Measurements from ENCODE around the gene EMP1.

- no peak for TF ChIP-seq REST (IDR thresholded peaks at IDR 0.05; ENCODE audit: insufficient read depth in 1 of 2, low read depth in 2 of 2, low read length in 1 of 2)
- TF ChIP-seq, protein P1, sequence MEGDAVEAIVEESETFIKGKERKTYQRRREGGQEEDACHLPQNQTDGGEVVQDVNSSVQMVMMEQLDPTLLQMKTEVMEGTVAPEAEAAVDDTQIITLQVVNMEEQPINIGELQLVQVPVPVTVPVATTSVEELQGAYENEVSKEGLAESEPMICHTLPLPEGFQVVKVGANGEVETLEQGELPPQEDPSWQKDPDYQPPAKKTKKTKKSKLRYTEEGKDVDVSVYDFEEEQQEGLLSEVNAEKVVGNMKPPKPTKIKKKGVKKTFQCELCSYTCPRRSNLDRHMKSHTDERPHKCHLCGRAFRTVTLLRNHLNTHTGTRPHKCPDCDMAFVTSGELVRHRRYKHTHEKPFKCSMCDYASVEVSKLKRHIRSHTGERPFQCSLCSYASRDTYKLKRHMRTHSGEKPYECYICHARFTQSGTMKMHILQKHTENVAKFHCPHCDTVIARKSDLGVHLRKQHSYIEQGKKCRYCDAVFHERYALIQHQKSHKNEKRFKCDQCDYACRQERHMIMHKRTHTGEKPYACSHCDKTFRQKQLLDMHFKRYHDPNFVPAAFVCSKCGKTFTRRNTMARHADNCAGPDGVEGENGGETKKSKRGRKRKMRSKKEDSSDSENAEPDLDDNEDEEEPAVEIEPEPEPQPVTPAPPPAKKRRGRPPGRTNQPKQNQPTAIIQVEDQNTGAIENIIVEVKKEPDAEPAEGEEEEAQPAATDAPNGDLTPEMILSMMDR (IDR thresholded peaks at IDR 0.05): no peak
- TF ChIP-seq POLR2AphosphoS5 (IDR thresholded peaks at IDR 0.05; ENCODE audit: low read depth, low read length): no peak
Measured at GRCh38 chr12:13250416-13250815, 53.9 kb downstream of the EMP1 start.
